DMS153 treated with DMSO at 0.1 percent for 48 hours (cell line): ENCODE data around the gene PEX3.

Experiments used
- DNase-seq: peaks from one replicate; lab custom pipeline; 2025; ENCODE audit not compliant: unreplicated experiment; lab: John Stamatoyannopoulos, UW

PEX3 gene

GRCh38 chr6:143536866-143537691 is 86.5 kb downstream of the PEX3 start:
- DNase-seq, result peak; percentile 35

- no peak for DNase-seq
Observed at GRCh38 chr6:143538374-143538773, 87.8 kb downstream of the PEX3 start.

GRCh38 chr6:143539106-143539505 is 88.5 kb downstream of the PEX3 start:
- no peak for DNase-seq

- DNase-seq, result no peak
Observed at GRCh38 chr6:143539734-143540133, 89.1 kb downstream of the PEX3 start.

- no peak for DNase-seq
Observed at GRCh38 chr6:143540192-143540591, 89.6 kb downstream of the PEX3 start.
